ENCODE data around the gene NOS1AP.

GRCh38 chr1:162161916-162162550 lies 92.5 kb downstream of the NOS1AP start:
- TF ChIP-seq POLR2A (IDR thresholded peaks at IDR 0.05; ENCODE audit: low read depth, low read length), result no peak
- TF ChIP-seq POLR2AphosphoS5 (IDR thresholded peaks at IDR 0.05; ENCODE audit: low read depth, low read length), result no peak
